ENCODE measurements around the gene RBM18. TPM values are rescaled to one million over a fixed set of nuclear protein-coding genes. Genes with fewer than 3 reads are reported as not detected.

Gene RBM18
- total and polyA plus RNA-seq, 12 donors = 6.0 to 47.6 (median 42.1) TPM

DNA sequence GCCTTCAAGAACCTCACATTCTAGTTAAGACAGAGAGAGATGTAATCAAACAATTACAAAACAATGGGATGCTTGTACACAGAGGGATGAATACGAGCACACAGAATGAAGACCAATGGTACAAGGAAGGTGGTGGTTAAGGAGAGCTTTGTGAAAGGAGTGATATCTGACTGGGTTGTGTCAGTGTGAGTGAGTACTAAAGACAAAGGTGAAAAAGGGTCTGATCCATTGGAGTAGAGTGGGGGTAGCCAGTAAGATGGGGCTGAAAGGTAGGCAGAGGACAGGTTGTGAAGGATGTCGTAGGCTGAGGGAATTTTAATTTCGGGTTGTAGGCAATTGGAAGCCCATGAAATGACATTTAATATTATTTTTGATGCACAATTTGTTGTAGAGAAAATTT is 9.9 kb downstream of the RBM18 start:
- Histone ChIP-seq H3K4me3 (no peak overlapping the region), H3K36me3 (peaks cover 0 to 100% (median 22%) of the 10 kb centered on the region in 9 donors), H3K27me3 (no peaks in the 10 kb centered on the region), H3K9me3 (no peaks in the 10 kb centered on the region), H3K27ac (peak overlapping the region in 7 of 10 donors; percentile 5 to 71 (median 49)), H3K4me1 (peaks cover 2 to 54% (median 26%) of the 10 kb centered on the region in 9 donors)
- no peak for TF ChIP-seq CTCF (IDR thresholded peaks at IDR 0.05)
- ATAC-seq = no peak
- 89 to 92% methylated on average over 3 of the region's 3 CpGs for WGBS, 2 donors
- no peak for DNase-seq
- intact Hi-C loops (cut with DNase I) = no loop called here

GRCh38 chr9:122252796-122253195 is 11.8 kb downstream of the RBM18 start:
- intact Hi-C loops (cut with DNase I) = loop anchor here in 1 of 10 donors (2.0 kb wide), 1 partner anchor 60 kb away; no protein-coding TSS in a partner anchor
- H3K36me3 ChIP-seq = peaks cover 0 to 100% (median 23%) of the 10 kb centered on the region in 9 donors
- peak; percentile 68 to 92 (median 87) for ATAC-seq

DNA sequence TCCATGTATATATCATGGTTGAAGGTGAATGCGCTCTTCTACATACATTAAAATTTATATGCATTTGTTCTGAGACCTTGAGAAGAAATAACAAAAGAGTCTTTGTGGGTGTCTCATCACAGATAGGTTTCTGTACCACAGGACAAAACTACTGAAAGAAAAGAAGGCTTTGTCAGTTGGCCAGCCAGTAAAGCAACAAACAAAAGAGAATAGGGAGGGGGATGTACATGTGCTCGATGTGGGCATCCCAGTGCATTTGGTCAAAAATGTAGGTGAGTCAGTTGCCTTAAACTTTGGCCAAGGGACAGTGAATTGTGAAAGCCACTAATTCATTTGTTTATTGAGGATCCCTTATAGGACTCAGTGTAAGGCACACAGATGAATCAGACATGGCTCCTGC is 13.3 kb downstream of the RBM18 start:
- intact Hi-C loops (cut with DNase I) = no loop called here
- DNase-seq (no peak), ATAC-seq (no peak)
- Histone ChIP-seq H3K27ac (peak overlapping the region in 4 of 10 donors; percentile 33 to 67 (median 60)), H3K36me3 (peaks cover 0 to 100% (median 29%) of the 10 kb centered on the region in 9 donors), H3K27me3 (no peaks in the 10 kb centered on the region), H3K4me3 (no peak overlapping the region), H3K9me3 (no peaks in the 10 kb centered on the region), H3K4me1 (peaks cover 2 to 60% (median 26%) of the 10 kb centered on the region in 9 donors)
- WGBS, 2 donors = 85 to 87% methylated on average over 2 of the region's 2 CpGs
- no peak for TF ChIP-seq CTCF (IDR thresholded peaks at IDR 0.05)

More at GRCh38 chr9:122252796-122253195, 11.8 kb downstream of the RBM18 start:
- H3K4me3 ChIP-seq = no peak overlapping the region
- DNase-seq = peak in 1 of 2 donors; percentile 64
- peaks cover 2 to 60% (median 26%) of the 10 kb centered on the region in 9 donors for H3K4me1 ChIP-seq
- WGBS, 2 donors = 44 to 46% methylated on average over 5 of the region's 5 CpGs
- peak overlapping the region in 8 of 10 donors; percentile 5 to 71 (median 64) for H3K27ac ChIP-seq
- H3K27me3 ChIP-seq = no peaks in the 10 kb centered on the region
- no peaks in the 10 kb centered on the region for H3K9me3 ChIP-seq
- no peak for TF ChIP-seq CTCF (IDR thresholded peaks at IDR 0.05)

- DNase-seq = no peak
- no peak for TF ChIP-seq CTCF (IDR thresholded peaks at IDR 0.05)
- Histone ChIP-seq H3K27me3 (no peaks in the 10 kb centered on the region), H3K27ac (no peak overlapping the region), H3K9me3 (no peaks in the 10 kb centered on the region), H3K4me3 (no peak overlapping the region), H3K4me1 (peaks cover 2 to 41% (median 17%) of the 10 kb centered on the region in 9 donors), H3K36me3 (peaks cover 0 to 100% (median 50%) of the 10 kb centered on the region in 9 donors)
- WGBS, 2 donors = 70 to 76% methylated on average over 5 of the region's 5 CpGs
- intact Hi-C loops (cut with DNase I) = no loop called here
- peak in 1 of 8 donors; percentile 20 for ATAC-seq
Measured at GRCh38 chr9:122248448-122248865, 16.2 kb downstream of the RBM18 start.

Measured in heart right ventricle (tissue), 16 donors.